Measurements from ENCODE around the gene LPIN2. TPM values are rescaled to one million over a fixed set of nuclear protein-coding genes. Genes with fewer than 3 reads are reported as not detected.

LPIN2 gene
- total RNA-seq (2014; rRNA removed; shearing (Covaris generic)) (10.5 and 10.8 TPM in 2 replicates), polyA plus RNA-seq (2016; fragmentation: Nextera tagmentation; extraction: Ambion mirVana) (9.0 and 10.1 TPM in 2 replicates)
- long read RNA-seq, partial matches to known transcripts: 5 of 7 reads
- long read RNA-seq, other reads (novel, unspliced or antisense): 2 of 7 reads

- DNase-seq (ENCODE audit: low spot score): peak; percentile 98
- H3K9me3 Mint-ChIP-seq: no peaks in the 10 kb centered on the region
- H3K4me3 Mint-ChIP-seq: peak within 1 kb of the TSS; percentile 98
- H3F3A ChIP-seq (replicated peaks; ENCODE audit: low read depth): 0 out of 2 replicates have a peak, but pooled peaks cover 9% of the 10 kb centered on the region
- peak within 1 kb of the TSS; percentile 95 for H3K27ac Mint-ChIP-seq
- H3K4me2 ChIP-seq: peak within 1 kb of the TSS; percentile 82
- peaks cover 39% of the 10 kb centered on the region for H3K4me1 Mint-ChIP-seq
- H3K27me3 ChIP-seq (ENCODE audit: insufficient read depth): no peaks in the 10 kb centered on the region
- H2AFZ ChIP-seq: peak within 1 kb of the TSS; percentile 20; the same call in 1 of the 2 replicates
- TF ChIP-seq POLR2AphosphoS5 (IDR thresholded peaks at IDR 0.05; ENCODE audit: low read depth): peak; percentile 37; the same call in 1 of the 2 replicates
- no peak for TF ChIP-seq EZH2phosphoT487 (IDR thresholded peaks at IDR 0.05; ENCODE audit: unreplicated experiment)
- no peak for TF ChIP-seq NANOG (IDR thresholded peaks at IDR 0.05; ENCODE audit: borderline replicate concordance)
- no peak for TF ChIP-seq CREB1 (CRISPR knock-in tag; IDR thresholded peaks at IDR 0.05; ENCODE audit: low read depth)
- TF ChIP-seq, protein P1, sequence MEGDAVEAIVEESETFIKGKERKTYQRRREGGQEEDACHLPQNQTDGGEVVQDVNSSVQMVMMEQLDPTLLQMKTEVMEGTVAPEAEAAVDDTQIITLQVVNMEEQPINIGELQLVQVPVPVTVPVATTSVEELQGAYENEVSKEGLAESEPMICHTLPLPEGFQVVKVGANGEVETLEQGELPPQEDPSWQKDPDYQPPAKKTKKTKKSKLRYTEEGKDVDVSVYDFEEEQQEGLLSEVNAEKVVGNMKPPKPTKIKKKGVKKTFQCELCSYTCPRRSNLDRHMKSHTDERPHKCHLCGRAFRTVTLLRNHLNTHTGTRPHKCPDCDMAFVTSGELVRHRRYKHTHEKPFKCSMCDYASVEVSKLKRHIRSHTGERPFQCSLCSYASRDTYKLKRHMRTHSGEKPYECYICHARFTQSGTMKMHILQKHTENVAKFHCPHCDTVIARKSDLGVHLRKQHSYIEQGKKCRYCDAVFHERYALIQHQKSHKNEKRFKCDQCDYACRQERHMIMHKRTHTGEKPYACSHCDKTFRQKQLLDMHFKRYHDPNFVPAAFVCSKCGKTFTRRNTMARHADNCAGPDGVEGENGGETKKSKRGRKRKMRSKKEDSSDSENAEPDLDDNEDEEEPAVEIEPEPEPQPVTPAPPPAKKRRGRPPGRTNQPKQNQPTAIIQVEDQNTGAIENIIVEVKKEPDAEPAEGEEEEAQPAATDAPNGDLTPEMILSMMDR (conservative IDR thresholded peaks at IDR 0.05; ENCODE audit: low read depth in 2 of 2): no peak
- no peak for TF ChIP-seq ZNF114 (CRISPR knock-in tag; IDR thresholded peaks at IDR 0.05)
- TF ChIP-seq JUNB (IDR thresholded peaks at IDR 0.05; ENCODE audit: unreplicated experiment): no peak
- H3K36me3 ChIP-seq (ENCODE audit: insufficient read depth): no peaks in the 10 kb centered on the region
- peak within 1 kb of the TSS; percentile 70 for H3K4me3 ChIP-seq
- peaks cover 5% of the 10 kb centered on the region for H3K27me3 Mint-ChIP-seq (ENCODE audit: insufficient read depth, low read depth, poor library complexity)
- ATAC-seq: peak; percentile 86
- no peaks in the 10 kb centered on the region for H3K9me2 ChIP-seq (ENCODE audit: insufficient read depth)
- peaks cover 17% of the 10 kb centered on the region for H3K36me3 Mint-ChIP-seq (ENCODE audit: low read depth)
- peak within 1 kb of the TSS; percentile 65 for H3K27ac ChIP-seq (ENCODE audit: low read depth)
- H3K4me1 ChIP-seq (ENCODE audit: insufficient read depth): peaks cover 7% of the 10 kb centered on the region; the same call in 1 of the 2 replicates
- peaks cover 30% of the 10 kb centered on the region for H3K79me2 ChIP-seq (replicated peaks; ENCODE audit: insufficient read depth)
- no peaks in the 10 kb centered on the region; the same call in 1 of the 2 replicates for H4K20me1 ChIP-seq (replicated peaks; ENCODE audit: insufficient read depth)
Measured at GRCh38 chr18:3013024-3013804, at the start of gene LPIN2. Gene LPIN2, minus strand, starts transcription at chr18:3013144. Its CDS starts 52,304 bp downstream, at chr18:2960840.

- Histone ChIP-seq H3F3A (replicated peaks; ENCODE audit: low read depth) (no peaks in the 10 kb centered on the region), H3K36me3 (ENCODE audit: insufficient read depth) (no peaks in the 10 kb centered on the region), H2AFZ (no peak overlapping the region; the same call in 1 of the 2 replicates), H3K27me3 (ENCODE audit: insufficient read depth) (no peaks in the 10 kb centered on the region), H3K79me2 (replicated peaks; ENCODE audit: insufficient read depth) (no peaks in the 10 kb centered on the region), H4K20me1 (replicated peaks; ENCODE audit: insufficient read depth) (no peaks in the 10 kb centered on the region), H3K27ac (ENCODE audit: low read depth) (no peak overlapping the region), H3K9me2 (ENCODE audit: insufficient read depth) (no peaks in the 10 kb centered on the region), H3K4me2 (no peak overlapping the region), H3K4me3 (no peak overlapping the region), H3K4me1 (ENCODE audit: insufficient read depth) (peaks cover 5% of the 10 kb centered on the region)
- ATAC-seq: no peak
- Mint-ChIP-seq H3K9me3 (no peaks in the 10 kb centered on the region), H3K4me1 (peaks cover 9% of the 10 kb centered on the region), H3K27ac (no peak overlapping the region), H3K36me3 (ENCODE audit: low read depth) (no peaks in the 10 kb centered on the region; the same call in 2 of the 3 replicates), H3K4me3 (no peak overlapping the region), H3K27me3 (ENCODE audit: insufficient read depth, low read depth, poor library complexity) (no peaks in the 10 kb centered on the region)
- DNase-seq (ENCODE audit: low spot score): no peak
- TF ChIP-seq EZH2phosphoT487 (IDR thresholded peaks at IDR 0.05; ENCODE audit: unreplicated experiment) (no peak), CREB1 (CRISPR knock-in tag; IDR thresholded peaks at IDR 0.05; ENCODE audit: low read depth) (no peak), EZH2 (IDR thresholded peaks at IDR 0.05; ENCODE audit: low read depth, unreplicated experiment) (no peak)
- TF ChIP-seq, protein P2, sequence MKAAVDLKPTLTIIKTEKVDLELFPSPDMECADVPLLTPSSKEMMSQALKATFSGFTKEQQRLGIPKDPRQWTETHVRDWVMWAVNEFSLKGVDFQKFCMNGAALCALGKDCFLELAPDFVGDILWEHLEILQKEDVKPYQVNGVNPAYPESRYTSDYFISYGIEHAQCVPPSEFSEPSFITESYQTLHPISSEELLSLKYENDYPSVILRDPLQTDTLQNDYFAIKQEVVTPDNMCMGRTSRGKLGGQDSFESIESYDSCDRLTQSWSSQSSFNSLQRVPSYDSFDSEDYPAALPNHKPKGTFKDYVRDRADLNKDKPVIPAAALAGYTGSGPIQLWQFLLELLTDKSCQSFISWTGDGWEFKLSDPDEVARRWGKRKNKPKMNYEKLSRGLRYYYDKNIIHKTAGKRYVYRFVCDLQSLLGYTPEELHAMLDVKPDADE (IDR thresholded peaks at IDR 0.05): no peak
Measured at GRCh38 chr18:3061581-3062312, 48.8 kb upstream of the LPIN2 start.
